HG03432 (cell line): Measurements from ENCODE around the gene LIPC.

Experiments
- ATAC-seq: cut with Tn5 transposase; IDR thresholded peaks from one replicate; pipeline ENCODE4 v1.9.1; 2021; ENCODE audit warnings: mild to moderate bottlenecking, moderate library complexity; ENCODE audit not compliant: unreplicated experiment

The LIPC gene

GRCh38 chr15:58512522-58512921 lies 80.7 kb downstream of the LIPC start:
- no peak for ATAC-seq

GRCh38 chr15:58513008-58513407 lies 81.2 kb downstream of the LIPC start:
- no peak for ATAC-seq

GRCh38 chr15:58513726-58514336 lies 82.0 kb downstream of the LIPC start:
- ATAC-seq = no peak

GRCh38 chr15:58515807-58516206 lies 84.0 kb downstream of the LIPC start:
- ATAC-seq = no peak

- ATAC-seq = no peak
Observed at GRCh38 chr15:58517252-58517681, 85.5 kb downstream of the LIPC start.

GRCh38 chr15:58517682-58518525 lies 86.1 kb downstream of the LIPC start:
- ATAC-seq = peak; percentile 73

- peak; percentile 17 for ATAC-seq
Observed at GRCh38 chr15:58518626-58519025, 86.8 kb downstream of the LIPC start.

- ATAC-seq = no peak
Observed at GRCh38 chr15:58519516-58519915, 87.7 kb downstream of the LIPC start.

- ATAC-seq = no peak
Observed at GRCh38 chr15:58520464-58520863, 88.7 kb downstream of the LIPC start.

GRCh38 chr15:58520936-58521292 lies 89.1 kb downstream of the LIPC start:
- ATAC-seq = no peak

GRCh38 chr15:58521293-58521991 lies 89.7 kb downstream of the LIPC start:
- ATAC-seq = no peak

- ATAC-seq = no peak
Observed at GRCh38 chr15:58522391-58522790, 90.6 kb downstream of the LIPC start.

GRCh38 chr15:58522865-58523264 lies 91.1 kb downstream of the LIPC start:
- ATAC-seq = no peak

GRCh38 chr15:58523634-58524033 lies 91.8 kb downstream of the LIPC start:
- no peak for ATAC-seq

GRCh38 chr15:58524247-58524646 lies 92.5 kb downstream of the LIPC start:
- ATAC-seq = no peak

GRCh38 chr15:58525991-58526421 lies 94.2 kb downstream of the LIPC start:
- ATAC-seq = no peak

GRCh38 chr15:58526647-58527192 lies 94.9 kb downstream of the LIPC start:
- ATAC-seq = no peak

GRCh38 chr15:58527573-58528187 lies 95.9 kb downstream of the LIPC start:
- ATAC-seq = no peak

- ATAC-seq = no peak
Observed at GRCh38 chr15:58528188-58528870, 96.5 kb downstream of the LIPC start.

GRCh38 chr15:58529041-58529440 lies 97.2 kb downstream of the LIPC start:
- no peak for ATAC-seq
